WTC11 (cell line): ENCODE data around the gene CELF6. TPM values are rescaled to one million over a fixed set of nuclear protein-coding genes. Genes with fewer than 3 reads are reported as not detected.

ENCODE experiments used
- ATAC-seq: fragments of 200-7000 bp; cut with Tn5 transposase; 2 replicates; pipeline ENCODE4 v1.10.0; 2021; ENCODE audit warnings: mild to moderate bottlenecking, moderate library complexity
- CTCF ChIA-PET: fragments of 300-600 bp; sonication (Branson Sonifier 250); formaldehyde crosslinking; loops from one replicate; lab custom pipeline; 2021; ENCODE audit warnings: antibody characterized with exemption; lab: Charles Lee
- POLR2A ChIA-PET: fragments of 350-600 bp; sonication (Branson Sonifier 250); formaldehyde crosslinking; loops from one replicate; lab custom pipeline; 2021; ENCODE audit warnings: antibody characterized with exemption; lab: Charles Lee
- DNase-seq: peaks from one replicate; pipeline ENCODE4 v3.0.0; 2021; ENCODE audit warnings: low spot score
- H3K27ac Mint-ChIP-seq: 2 replicates; pipeline ENCODE4 v1.8.0; 2021; ENCODE audit warnings: mixed read lengths
- H3K27me3 Mint-ChIP-seq: 2 replicates; pipeline ENCODE4 v1.8.0; 2021; ENCODE audit warnings: low read depth, mild to moderate bottlenecking, moderate library complexity, mixed read lengths
- H3K36me3 Mint-ChIP-seq: 2 replicates; pipeline ENCODE4 v1.8.0; 2021; ENCODE audit warnings: mixed read lengths
- H3K4me1 Mint-ChIP-seq: 2 replicates; pipeline ENCODE4 v1.8.0; 2022; ENCODE audit warnings: mixed read lengths
- H3K4me3 Mint-ChIP-seq: 2 replicates; pipeline ENCODE4 v1.8.0; 2021; ENCODE audit warnings: mild to moderate bottlenecking, moderate library complexity, mixed read lengths
- H3K9me3 Mint-ChIP-seq: 2 replicates; pipeline ENCODE4 v1.8.0; 2021; ENCODE audit warnings: mixed read lengths
- ATF1 ChIP-seq: sonication (generic); formaldehyde crosslinking; IDR thresholded peaks from 2 replicates; pipeline ENCODE4 v1.8.1; 2023; ENCODE audit warnings: mild to moderate bottlenecking, moderate library complexity, missing genetic modification reagents
- CREB1 ChIP-seq: sonication (generic); formaldehyde crosslinking; IDR thresholded peaks from 2 replicates; pipeline ENCODE4 v1.8.0; 2023; ENCODE audit warnings: mild to moderate bottlenecking, missing genetic modification reagents
- ETV6 ChIP-seq: sonication (generic); formaldehyde crosslinking; IDR thresholded peaks from 2 replicates; pipeline ENCODE4 v1.8.1; 2022; ENCODE audit warnings: mild to moderate bottlenecking, missing genetic modification reagents
- FOXK1 ChIP-seq: sonication (generic); formaldehyde crosslinking; IDR thresholded peaks from 2 replicates; pipeline ENCODE4 v1.8.0; 2022; ENCODE audit warnings: mild to moderate bottlenecking, moderate library complexity, missing genetic modification reagents
- NR2C2 ChIP-seq: sonication (generic); formaldehyde crosslinking; IDR thresholded peaks from 2 replicates; pipeline ENCODE4 v1.8.0; 2022; ENCODE audit warnings: mild to moderate bottlenecking, missing genetic modification reagents
- ZNF263 ChIP-seq: sonication (generic); formaldehyde crosslinking; IDR thresholded peaks from 2 replicates; pipeline ENCODE4 v1.8.1; 2022; ENCODE audit warnings: low read depth, mild to moderate bottlenecking, moderate library complexity, missing genetic modification reagents
- ZNF423 ChIP-seq: fragments of 250-450 bp; sonication (Bioruptor Pico); IDR thresholded peaks from 2 replicates; pipeline ENCODE4 v2.1.2; 2022; ENCODE audit warnings: mild to moderate bottlenecking, moderate library complexity
- total RNA-seq: library from RNA; stranded (reverse); gene quantifications from 3 replicates; pipeline ENCODE4 v1.2.3, GENCODE V29; 2021
- TF ChIP-seq, protein P1 (sequence below): fragments of 250-450 bp; sonication (Bioruptor Pico); IDR thresholded peaks from 2 replicates; pipeline ENCODE4 v1.8.0; 2021; ENCODE audit warnings: mild to moderate bottlenecking
- TF ChIP-seq, protein P2 (sequence below): sonication (generic); formaldehyde crosslinking; conservative IDR thresholded peaks from 2 replicates; pipeline ENCODE4 v1.8.1; 2022; ENCODE audit warnings: mild to moderate bottlenecking, missing genetic modification reagents
- TF ChIP-seq, protein P3 (sequence below): fragments of 250-450 bp; sonication (Bioruptor Pico); IDR thresholded peaks from 2 replicates; pipeline ENCODE4 v1.9.0; 2021; ENCODE audit warnings: mild to moderate bottlenecking
- TF ChIP-seq, protein P4 (sequence below): fragments of 250-450 bp; sonication (Bioruptor Pico); IDR thresholded peaks from 2 replicates; pipeline ENCODE4 v2.1.2; 2022; ENCODE audit warnings: mild to moderate bottlenecking, moderate library complexity
- TF ChIP-seq, protein P5 (sequence below): fragments of 250-450 bp; sonication (Bioruptor Pico); IDR thresholded peaks from 2 replicates; pipeline ENCODE4 v1.9.0; 2021; ENCODE audit warnings: mild to moderate bottlenecking, borderline replicate concordance
- TF ChIP-seq, protein P6 (sequence below): fragments of 200-600 bp; IDR thresholded peaks from 2 replicates; pipeline ENCODE4 v1.8.0; 2022; ENCODE audit warnings: antibody characterized with exemption

Gene CELF6
- total RNA-seq, 1 experiment from 2014 or later: not detected

DNA sequence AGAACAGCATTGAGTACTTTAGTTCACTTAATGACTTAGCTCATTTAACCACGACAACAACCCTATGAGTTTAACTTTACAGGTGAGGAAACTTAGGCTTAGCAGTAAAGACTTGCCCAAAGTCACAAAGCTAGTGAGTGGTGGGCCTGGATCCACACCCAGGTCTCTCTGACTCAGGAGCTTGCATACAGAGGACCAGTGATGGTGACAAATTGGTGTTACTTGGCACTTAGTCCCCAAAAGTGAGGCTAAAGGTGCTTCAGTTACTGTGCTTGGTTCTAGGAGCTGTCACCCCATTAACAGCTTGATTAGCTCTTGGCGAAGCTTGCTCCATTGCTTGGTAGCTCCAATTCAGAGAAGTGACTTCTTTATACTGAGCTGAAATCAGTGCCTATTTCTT, 6.1 kb downstream of the CELF6 start (continued):
- TF ChIP-seq, protein P1, sequence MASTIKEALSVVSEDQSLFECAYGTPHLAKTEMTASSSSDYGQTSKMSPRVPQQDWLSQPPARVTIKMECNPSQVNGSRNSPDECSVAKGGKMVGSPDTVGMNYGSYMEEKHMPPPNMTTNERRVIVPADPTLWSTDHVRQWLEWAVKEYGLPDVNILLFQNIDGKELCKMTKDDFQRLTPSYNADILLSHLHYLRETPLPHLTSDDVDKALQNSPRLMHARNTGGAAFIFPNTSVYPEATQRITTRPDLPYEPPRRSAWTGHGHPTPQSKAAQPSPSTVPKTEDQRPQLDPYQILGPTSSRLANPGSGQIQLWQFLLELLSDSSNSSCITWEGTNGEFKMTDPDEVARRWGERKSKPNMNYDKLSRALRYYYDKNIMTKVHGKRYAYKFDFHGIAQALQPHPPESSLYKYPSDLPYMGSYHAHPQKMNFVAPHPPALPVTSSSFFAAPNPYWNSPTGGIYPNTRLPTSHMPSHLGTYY (CRISPR knock-in tag): no peak
- TF ChIP-seq, protein P2, sequence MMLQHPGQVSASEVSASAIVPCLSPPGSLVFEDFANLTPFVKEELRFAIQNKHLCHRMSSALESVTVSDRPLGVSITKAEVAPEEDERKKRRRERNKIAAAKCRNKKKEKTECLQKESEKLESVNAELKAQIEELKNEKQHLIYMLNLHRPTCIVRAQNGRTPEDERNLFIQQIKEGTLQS (CRISPR knock-in tag): no peak
- TF ChIP-seq, all 79 proteins: peak for 0

DNA sequence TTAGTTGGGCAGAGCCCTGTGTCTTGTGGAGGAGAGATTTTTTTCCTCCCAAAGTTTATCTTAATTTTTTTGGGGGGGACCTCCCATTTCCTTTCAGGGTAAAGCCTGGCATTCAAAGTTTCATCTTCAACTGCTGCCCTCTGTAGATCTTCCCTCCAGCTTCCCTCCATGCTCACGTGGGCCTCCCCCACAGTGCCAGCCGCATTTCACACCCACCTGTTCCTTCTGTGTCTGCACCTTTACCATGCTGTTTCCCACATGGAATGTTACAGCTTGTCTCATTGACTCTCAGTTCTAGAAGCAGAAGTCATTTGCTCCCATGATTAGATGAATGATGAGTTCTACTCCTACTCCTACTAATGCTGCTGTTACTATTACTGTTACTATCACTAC, 6.5 kb downstream of the CELF6 start:
- CTCF ChIA-PET: interaction anchor here (1.0 to 2.0 kb wide), 6 partner anchors 87 to 408 kb away, joined by 3 to 6 read pairs (median 4); no protein-coding TSS in a partner anchor
- no peak for TF ChIP-seq ATF1 (CRISPR knock-in tag)
- TF ChIP-seq ZNF423: no peak
- no peak for TF ChIP-seq FOXK1 (CRISPR knock-in tag)
- TF ChIP-seq, protein P3, sequence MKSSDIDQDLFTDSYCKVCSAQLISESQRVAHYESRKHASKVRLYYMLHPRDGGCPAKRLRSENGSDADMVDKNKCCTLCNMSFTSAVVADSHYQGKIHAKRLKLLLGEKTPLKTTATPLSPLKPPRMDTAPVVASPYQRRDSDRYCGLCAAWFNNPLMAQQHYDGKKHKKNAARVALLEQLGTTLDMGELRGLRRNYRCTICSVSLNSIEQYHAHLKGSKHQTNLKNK (CRISPR knock-in tag): no peak
- TF ChIP-seq NR2C2: no peak
- TF ChIP-seq CREB1 (CRISPR knock-in tag): no peak
- TF ChIP-seq, protein P4, sequence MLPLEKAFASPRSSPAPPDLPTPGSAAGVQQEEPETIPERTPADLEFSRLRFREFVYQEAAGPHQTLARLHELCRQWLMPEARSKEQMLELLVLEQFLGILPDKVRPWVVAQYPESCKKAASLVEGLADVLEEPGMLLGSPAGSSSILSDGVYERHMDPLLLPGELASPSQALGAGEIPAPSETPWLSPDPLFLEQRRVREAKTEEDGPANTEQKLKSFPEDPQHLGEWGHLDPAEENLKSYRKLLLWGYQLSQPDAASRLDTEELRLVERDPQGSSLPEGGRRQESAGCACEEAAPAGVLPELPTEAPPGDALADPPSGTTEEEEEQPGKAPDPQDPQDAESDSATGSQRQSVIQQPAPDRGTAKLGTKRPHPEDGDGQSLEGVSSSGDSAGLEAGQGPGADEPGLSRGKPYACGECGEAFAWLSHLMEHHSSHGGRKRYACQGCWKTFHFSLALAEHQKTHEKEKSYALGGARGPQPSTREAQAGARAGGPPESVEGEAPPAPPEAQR (CRISPR knock-in tag): no peak
- TF ChIP-seq, all 79 proteins: peak for 0
- Mint-ChIP-seq H3K27ac (no peak overlapping the region), H3K4me3 (no peak overlapping the region), H3K36me3 (no peaks in the 10 kb centered on the region), H3K9me3 (no peaks in the 10 kb centered on the region), H3K27me3 (peaks cover 61% of the 10 kb centered on the region), H3K4me1 (no peaks in the 10 kb centered on the region)
- ATAC-seq (no peak), DNase-seq (no peak)
- POLR2A ChIA-PET: interaction anchor here (0.5 kb wide), 1 partner anchor 961 kb away, joined by 3 read pairs; no protein-coding TSS in a partner anchor

DNA sequence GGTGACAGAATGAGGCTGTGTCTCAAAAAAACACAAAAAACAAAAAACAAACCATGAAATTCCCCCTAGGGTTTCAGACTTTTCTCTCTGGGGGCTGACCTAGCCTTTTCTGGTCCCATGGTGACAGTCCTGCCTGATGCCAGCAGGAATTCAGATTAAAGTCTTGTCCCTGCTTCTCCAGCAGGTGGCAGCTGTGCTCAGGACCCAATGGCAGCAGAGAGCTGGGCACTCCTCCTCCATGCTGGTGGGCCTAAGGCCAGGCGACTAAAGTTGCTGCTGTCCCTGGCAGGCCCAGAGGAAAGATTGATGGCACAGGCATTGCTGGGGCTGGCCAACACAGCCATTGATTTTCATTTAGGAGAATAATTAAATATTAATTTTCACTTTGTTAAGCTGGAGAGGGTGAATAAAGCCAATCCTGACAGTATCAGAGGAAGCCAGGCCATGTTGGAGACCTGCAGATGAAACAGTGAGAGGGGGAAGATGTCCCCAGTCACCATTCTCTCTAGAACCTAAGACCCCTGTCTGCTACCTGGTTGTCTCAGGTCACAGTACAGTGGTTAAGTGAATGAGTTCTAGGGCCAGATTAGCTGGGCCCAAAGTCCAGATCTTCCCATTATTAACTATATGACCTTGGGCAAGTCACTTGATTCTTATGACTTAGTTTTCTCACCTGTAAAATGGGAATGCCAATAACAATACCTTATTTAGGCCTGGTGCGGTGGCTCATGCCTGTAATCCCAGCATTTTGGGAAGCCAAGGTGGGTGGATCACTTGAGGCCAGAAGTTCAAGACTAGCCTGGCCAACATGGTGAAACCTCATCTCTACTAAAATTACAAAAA, 7.1 kb downstream of the CELF6 start:
- H3K27me3 Mint-ChIP-seq: peaks cover 55% of the 10 kb centered on the region

DNA sequence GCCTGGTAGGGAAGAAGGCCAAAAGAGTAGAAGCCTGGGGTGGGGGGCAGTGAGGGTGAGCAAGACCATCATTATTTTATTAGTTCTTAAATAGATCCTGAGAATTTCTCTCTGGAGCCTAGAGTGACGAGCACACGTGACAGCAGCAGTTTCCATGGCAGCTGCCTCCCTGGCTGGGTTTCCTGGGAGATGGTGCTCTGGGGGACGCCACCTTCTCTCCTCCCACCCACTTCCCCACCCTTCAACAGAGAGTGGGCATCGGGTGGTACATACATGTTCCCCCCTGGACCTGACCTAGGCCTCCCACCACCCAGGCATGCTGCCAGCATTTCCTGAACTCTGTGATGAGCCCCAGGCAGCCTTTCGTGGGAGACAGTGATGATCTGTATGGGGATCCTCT, 12.9 kb downstream of the CELF6 start:
- Mint-ChIP-seq H3K27ac (no peak overlapping the region), H3K36me3 (no peaks in the 10 kb centered on the region), H3K4me1 (no peaks in the 10 kb centered on the region), H3K27me3 (peaks cover 56% of the 10 kb centered on the region), H3K4me3 (no peak overlapping the region), H3K9me3 (no peaks in the 10 kb centered on the region)
- ChIA-PET POLR2A (no interaction called here), CTCF (no interaction called here)
- ATAC-seq (no peak), DNase-seq (no peak)
- TF ChIP-seq, protein P3 (CRISPR knock-in tag): no peak
- TF ChIP-seq, protein P5, sequence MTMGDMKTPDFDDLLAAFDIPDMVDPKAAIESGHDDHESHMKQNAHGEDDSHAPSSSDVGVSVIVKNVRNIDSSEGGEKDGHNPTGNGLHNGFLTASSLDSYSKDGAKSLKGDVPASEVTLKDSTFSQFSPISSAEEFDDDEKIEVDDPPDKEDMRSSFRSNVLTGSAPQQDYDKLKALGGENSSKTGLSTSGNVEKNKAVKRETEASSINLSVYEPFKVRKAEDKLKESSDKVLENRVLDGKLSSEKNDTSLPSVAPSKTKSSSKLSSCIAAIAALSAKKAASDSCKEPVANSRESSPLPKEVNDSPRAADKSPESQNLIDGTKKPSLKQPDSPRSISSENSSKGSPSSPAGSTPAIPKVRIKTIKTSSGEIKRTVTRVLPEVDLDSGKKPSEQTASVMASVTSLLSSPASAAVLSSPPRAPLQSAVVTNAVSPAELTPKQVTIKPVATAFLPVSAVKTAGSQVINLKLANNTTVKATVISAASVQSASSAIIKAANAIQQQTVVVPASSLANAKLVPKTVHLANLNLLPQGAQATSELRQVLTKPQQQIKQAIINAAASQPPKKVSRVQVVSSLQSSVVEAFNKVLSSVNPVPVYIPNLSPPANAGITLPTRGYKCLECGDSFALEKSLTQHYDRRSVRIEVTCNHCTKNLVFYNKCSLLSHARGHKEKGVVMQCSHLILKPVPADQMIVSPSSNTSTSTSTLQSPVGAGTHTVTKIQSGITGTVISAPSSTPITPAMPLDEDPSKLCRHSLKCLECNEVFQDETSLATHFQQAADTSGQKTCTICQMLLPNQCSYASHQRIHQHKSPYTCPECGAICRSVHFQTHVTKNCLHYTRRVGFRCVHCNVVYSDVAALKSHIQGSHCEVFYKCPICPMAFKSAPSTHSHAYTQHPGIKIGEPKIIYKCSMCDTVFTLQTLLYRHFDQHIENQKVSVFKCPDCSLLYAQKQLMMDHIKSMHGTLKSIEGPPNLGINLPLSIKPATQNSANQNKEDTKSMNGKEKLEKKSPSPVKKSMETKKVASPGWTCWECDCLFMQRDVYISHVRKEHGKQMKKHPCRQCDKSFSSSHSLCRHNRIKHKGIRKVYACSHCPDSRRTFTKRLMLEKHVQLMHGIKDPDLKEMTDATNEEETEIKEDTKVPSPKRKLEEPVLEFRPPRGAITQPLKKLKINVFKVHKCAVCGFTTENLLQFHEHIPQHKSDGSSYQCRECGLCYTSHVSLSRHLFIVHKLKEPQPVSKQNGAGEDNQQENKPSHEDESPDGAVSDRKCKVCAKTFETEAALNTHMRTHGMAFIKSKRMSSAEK (CRISPR knock-in tag): no peak
- TF ChIP-seq ZNF263: no peak

More for the DNA sequence above, 7.1 kb downstream of the CELF6 start:
- DNase-seq: peak; percentile 80
- ATAC-seq: peak; percentile 98
- H3K4me3 Mint-ChIP-seq: no peak overlapping the region
- H3K27ac Mint-ChIP-seq: no peak overlapping the region
- TF ChIP-seq, protein P6, sequence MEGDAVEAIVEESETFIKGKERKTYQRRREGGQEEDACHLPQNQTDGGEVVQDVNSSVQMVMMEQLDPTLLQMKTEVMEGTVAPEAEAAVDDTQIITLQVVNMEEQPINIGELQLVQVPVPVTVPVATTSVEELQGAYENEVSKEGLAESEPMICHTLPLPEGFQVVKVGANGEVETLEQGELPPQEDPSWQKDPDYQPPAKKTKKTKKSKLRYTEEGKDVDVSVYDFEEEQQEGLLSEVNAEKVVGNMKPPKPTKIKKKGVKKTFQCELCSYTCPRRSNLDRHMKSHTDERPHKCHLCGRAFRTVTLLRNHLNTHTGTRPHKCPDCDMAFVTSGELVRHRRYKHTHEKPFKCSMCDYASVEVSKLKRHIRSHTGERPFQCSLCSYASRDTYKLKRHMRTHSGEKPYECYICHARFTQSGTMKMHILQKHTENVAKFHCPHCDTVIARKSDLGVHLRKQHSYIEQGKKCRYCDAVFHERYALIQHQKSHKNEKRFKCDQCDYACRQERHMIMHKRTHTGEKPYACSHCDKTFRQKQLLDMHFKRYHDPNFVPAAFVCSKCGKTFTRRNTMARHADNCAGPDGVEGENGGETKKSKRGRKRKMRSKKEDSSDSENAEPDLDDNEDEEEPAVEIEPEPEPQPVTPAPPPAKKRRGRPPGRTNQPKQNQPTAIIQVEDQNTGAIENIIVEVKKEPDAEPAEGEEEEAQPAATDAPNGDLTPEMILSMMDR: peak; percentile 73
- no peak for TF ChIP-seq ETV6 (CRISPR knock-in tag)
- TF ChIP-seq, all 79 proteins: peak for 1
- CTCF ChIA-PET: interaction anchor here (0.6 to 2.0 kb wide), 18 partner anchors 9 to 1104 kb away, joined by 3 to 8 read pairs (median 4); no protein-coding TSS in a partner anchor
- Mint-ChIP-seq H3K36me3 (no peaks in the 10 kb centered on the region), H3K9me3 (no peaks in the 10 kb centered on the region), H3K4me1 (no peaks in the 10 kb centered on the region)
- POLR2A ChIA-PET: interaction anchor here (0.5 kb wide), 1 partner anchor 962 kb away, joined by 3 read pairs; no protein-coding TSS in a partner anchor
